MV-4-11 (cell line): ENCODE measurements around the gene ING1.
A peak's percentile ranks its signal among the peaks of the same experiment; 100 is the strongest.
"Not testable (repeated sequence)": the region's sequence is repeated elsewhere in the genome, so short reads cannot be mapped to it uniquely, and the experiment has no call there.

Experiments
- DNase-seq: peaks from one replicate; lab custom pipeline; 2025; lab: John Stamatoyannopoulos, UW

Gene ING1

GRCh38 chr13:110715395-110716246 lies 2.1 kb downstream of the ING1 start:
- DNase-seq: peak; percentile 100

DNA sequence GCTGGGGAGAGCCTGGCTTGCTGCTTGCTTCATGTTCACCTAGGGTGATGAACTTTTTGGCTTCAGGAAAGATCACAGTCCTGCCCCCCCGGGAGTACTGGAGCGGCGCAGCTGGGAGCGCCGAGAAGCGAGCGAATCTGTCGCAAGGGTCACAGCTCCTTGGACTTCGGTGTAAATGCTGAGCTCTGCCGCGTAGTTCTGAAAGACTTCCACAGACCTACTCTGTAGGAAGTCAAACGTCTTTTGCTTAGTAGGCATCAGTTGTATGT lies 2.7 kb downstream of the ING1 start:
- DNase-seq: peak; percentile 23

DNA sequence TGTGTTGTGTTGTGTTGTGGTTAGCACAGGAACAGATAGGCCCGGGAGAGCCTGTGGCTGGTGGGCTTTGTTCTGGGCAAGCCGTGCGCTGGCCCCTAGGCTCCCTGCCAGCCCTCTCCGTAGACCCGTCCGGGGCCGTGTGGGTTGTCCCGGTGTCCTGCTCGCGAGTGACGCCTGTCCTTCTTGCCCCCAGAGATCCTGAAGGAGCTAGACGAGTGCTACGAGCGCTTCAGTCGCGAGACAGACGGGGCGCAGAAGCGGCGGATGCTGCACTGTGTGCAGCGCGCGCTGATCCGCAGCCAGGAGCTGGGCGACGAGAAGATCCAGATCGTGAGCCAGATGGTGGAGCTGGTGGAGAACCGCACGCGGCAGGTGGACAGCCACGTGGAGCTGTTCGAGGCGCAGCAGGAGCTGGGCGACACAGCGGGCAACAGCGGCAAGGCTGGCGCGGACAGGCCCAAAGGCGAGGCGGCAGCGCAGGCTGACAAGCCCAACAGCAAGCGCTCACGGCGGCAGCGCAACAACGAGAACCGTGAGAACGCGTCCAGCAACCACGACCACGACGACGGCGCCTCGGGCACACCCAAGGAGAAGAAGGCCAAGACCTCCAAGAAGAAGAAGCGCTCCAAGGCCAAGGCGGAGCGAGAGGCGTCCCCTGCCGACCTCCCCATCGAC lies 5.7 kb downstream of the ING1 start:
- no peak for DNase-seq

DNA sequence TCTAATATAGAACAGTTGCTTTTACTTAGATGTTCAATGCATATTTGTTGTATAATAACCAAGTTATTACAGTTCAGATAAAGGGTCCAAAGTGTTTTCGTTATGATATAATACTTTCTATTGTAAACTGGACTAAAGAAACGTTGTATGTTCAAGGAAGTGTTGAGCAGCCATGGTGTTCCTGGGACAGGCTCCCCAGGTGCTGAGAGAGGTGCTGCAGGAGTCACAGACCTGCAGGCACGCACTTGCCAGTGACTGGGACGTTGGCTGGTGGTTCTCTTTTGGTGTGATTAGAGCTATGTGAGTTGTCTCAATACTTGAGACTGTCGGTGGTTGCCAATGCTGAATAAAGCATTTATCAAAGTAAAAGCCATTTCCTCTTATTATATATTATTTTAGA lies 9.5 kb downstream of the ING1 start:
- DNase-seq: no peak

- DNase-seq: no peak
These were observed 10.1 kb downstream of the ING1 start for GRCh38 chr13:110723598-110723997.

DNA sequence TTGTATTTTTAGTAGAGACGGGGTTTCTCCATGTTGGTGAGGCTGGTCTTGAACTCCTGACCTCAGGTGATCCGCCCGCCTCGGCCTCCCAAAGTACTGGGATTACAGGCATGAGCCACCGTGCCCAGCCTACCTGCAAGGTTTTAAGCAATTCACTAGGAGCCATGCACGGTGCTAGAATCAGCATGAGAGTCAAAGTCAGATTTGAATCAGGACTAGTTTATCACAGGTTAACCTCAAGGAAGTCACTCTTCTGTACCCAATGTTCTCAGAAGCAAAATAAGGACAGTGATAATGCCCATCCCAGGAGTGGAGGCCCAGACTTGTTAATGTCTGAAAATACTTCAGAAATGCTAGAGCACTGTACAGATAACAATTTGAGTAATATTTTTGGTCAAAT lies 12.7 kb downstream of the ING1 start:
- DNase-seq: not testable (repeated sequence)

DNA sequence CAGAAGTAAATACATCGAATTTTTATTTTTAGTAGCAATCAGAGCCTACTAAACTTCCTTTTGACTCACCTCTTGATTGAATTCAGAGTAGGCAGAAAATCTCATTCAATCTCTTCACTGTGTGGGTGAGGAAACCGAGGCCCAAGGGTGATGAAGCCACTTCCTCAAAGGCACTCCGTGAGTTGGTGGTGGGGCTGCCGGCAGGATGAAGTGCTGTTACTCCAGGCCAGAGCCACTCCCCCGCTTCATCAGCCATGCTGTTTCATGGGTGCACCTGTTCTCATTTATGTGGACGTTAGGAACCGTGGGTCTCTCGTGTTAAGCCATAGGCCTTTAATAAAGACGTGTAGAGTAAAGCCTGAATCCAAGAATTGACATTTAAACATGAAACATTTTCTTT lies 13.2 kb downstream of the ING1 start:
- peak; percentile 49 for DNase-seq

GRCh38 chr13:110731072-110731471 lies 17.6 kb downstream of the ING1 start:
- DNase-seq: no peak

DNA sequence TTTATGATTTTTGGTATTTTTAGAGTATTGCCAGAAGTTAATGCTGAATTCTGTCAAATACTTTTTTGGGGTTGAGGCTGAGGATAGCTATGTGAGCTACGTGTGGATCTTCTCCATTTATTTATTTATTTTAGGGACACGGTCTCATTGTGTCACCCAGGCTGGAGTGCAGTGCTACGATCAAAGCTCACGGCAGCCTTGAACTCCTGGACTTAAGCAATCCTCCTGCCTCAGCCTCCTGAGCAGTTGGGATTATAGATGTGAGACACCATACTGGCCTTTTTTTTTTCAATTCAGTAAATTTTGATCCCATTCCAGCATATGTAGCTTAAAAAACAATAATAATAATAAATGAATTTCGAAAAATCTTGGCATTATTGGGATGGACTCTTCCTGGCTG lies 21.1 kb downstream of the ING1 start:
- no peak for DNase-seq

DNA sequence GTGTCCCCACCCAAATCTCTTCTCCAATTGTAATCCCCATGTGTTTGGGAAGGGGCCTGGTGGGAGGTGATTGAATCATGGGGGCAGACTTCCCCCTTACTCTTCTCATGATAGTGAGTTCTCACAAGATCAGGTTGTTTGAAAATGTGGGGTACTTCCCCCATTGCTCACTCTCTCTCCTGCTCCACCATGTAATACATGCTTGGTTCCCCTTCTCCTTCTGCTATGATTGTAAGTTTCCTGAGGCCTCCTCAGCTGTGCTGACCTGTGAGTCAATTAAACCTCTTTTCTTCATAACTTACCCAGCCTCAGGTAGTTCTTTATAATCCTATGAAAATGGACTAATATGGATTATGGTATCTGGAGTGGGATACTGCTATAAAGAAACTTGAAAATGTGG lies 24.1 kb downstream of the ING1 start:
- DNase-seq: no peak

GRCh38 chr13:110743687-110744086 lies 30.2 kb downstream of the ING1 start:
- DNase-seq: no peak

- DNase-seq: no peak
These were observed 32.9 kb downstream of the ING1 start for GRCh38 chr13:110746438-110746837.

DNA sequence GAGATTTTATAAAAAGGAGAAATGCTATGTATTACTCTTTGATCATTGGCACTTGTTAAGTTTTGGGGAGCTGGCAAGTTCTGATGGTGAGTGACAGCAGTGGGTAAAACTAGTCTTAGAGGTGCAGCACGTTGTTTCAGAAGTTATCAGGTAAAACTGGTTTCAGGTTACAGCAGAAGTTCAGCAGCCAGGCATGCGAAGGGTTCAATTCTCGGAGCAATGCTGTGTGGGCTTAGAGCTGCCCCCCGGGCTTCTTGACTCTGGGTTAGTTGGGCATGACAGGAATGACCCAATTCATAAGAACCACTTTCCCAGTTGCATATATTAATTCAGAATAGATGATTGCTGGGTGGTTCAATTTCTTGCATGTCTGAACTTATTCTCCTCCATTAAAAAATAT lies 34.8 kb downstream of the ING1 start:
- no peak for DNase-seq

GRCh38 chr13:110756219-110756631 lies 42.7 kb downstream of the ING1 start:
- no peak for DNase-seq

DNA sequence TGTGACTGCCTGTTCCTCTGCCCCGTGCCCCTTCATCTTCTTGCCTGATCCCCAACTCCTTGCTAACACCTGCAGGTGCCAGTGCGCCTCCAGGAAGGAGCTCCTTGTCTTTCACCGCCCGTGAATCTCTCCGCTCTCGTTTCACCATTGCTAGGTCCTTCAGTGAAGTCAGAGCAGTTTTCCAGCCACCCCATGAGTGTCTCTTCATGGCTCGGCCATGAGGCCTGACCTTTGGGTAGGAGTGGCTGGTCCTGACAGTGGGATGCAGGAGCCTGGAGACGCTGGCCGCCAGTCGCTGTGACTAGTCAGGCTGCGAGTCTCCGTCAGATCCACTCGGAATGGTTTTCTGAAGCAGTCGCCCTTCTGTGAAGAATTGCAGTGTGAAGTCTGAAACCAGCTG lies 43.8 kb downstream of the ING1 start:
- DNase-seq: no peak

GRCh38 chr13:110758195-110758805 lies 44.8 kb downstream of the ING1 start:
- no peak for DNase-seq

GRCh38 chr13:110759710-110760109 lies 46.2 kb downstream of the ING1 start:
- no peak for DNase-seq

- no peak for DNase-seq
These were observed 47.1 kb downstream of the ING1 start for GRCh38 chr13:110760611-110761010.

DNA sequence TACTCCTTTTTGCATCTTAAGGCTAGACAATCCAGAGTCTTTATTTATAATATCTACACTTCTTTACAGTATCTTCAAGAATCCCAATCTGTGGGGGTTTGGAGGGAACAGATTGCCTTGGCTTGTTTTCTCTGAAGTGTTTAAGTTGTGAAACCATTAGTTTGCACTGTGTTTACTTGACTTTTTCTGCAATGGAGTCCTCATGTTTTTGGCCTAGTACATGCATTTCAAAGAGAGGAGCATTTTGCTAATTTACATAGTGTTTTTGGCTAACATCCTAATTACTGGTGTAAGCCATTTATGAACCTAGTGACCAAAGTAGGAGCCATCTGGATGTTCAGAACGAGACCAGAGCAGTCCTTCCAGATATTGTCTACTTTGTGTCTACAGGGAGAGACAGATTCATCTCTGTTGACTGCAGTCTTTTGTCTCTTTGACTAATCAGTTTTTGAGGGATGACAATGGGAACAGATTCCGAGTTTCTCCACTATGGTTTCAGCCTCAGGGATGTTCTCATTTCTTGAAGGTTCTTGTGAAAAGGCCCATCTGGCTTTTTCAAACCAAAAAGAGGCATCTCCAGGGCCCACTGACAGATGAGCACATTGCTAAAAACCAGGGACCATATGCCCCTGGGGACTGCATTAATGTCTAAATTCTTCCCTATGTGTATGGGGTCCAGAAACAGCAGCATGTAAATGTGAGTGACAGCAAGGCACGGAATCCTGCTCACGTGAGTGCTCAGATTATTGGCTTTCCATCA lies 53.4 kb downstream of the ING1 start:
- DNase-seq: no peak

DNA sequence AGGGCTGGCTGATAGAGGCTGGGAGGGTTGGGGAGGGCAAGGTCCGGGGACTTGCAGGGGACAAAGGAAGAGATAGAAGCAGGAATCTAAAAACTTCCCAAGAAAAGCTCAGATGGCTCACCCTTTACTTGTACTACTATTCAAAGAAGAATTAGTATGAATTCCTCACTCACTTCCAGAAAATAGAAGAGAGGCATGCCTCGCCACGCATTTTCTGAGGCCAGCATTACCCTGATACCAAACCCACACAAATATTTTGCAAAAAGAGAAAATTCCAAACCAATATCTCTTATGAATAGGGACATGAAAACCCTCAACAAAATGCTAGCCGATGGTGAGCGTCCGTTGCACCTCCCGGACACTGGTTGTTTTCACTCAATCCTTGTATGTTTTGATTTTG lies 54.0 kb downstream of the ING1 start:
- no peak for DNase-seq

DNA sequence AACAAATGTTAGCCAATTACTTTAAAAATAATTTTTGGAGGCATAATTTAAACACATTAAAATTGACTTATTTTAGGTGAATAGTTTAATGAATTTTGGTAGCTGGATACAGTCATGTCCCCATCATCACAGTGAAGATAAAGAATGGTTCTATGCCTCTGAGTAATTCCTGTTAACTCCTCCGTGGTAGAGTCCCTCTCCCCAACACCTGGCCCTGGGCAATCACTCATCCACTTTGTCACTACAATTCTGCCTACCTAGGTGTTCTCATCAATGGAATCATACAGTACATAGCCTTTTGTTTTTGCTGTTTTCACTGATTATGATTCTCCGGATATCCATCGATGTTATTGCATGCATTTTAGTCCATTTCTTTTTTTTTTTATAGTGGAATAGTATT lies 55.6 kb downstream of the ING1 start:
- DNase-seq: no peak

GRCh38 chr13:110770678-110771077 lies 57.2 kb downstream of the ING1 start:
- DNase-seq: no peak

GRCh38 chr13:110771194-110771593 lies 57.7 kb downstream of the ING1 start:
- DNase-seq: no peak
